Posterior cingulate gyrus (tissue), 11 donors: ENCODE data around the gene RNF25.
A peak's percentile ranks its signal among the peaks of the same experiment; 100 is the strongest.

Source experiments
- DNase-seq, 10 donors: peaks; one replicate each; pipeline versions ENCODE4 v3.0.0 to v3.0.0-alpha.2; 2020 to 2021; ENCODE audit warnings: mixed read lengths in 3 of 10
- intact Hi-C: fragments of 100-400 bp; cut with DNase I; formaldehyde crosslinking; loops from one replicate; pipeline ENCODE4 v1.15.1; 2023

The RNF25 gene

DNA sequence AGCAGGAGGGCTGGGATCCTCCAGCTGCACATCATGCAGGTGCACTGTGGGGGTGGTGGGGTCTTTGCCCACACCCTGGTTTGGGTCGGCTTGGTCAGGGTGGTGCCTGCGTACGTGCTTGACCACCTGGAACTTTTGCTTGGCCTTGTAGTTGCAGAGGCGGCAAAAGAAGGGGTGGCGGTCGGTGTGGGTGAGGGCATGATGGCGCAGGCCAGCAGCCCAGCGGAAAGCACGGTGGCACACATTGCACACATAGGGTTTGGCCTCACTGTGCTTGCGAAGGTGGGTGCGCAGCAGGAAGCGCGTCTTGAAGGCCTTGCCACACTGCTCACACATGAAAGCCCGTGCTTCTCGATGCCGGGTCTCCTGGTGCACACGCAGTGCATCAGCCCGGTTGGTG, 33.4 kb downstream of the RNF25 start:
- peak in 1 of 10 donors; percentile 44 for DNase-seq

DNA sequence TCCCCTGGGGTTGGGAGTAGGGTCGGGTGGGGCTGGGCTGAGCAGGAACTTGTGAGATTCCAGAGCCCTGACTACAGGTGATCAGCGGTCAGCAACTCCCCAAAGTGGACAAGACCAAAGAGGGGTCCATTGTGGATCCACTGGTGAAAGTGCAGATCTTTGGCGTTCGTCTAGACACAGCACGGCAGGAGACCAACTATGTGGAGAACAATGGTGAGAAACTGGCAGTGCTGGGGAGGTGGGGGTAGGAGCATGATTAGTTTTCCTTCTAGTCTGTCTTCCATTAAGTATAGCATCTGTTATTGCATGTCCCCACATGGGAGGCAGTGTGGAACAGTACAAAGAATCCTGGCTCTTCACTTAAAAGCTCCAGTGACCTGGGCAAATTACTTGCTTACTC, 36.1 kb downstream of the RNF25 start:
- intact Hi-C loops: no loop called here
- peak in 1 of 10 donors; percentile 18 for DNase-seq

More for the DNA sequence above, 33.4 kb downstream of the RNF25 start:
- intact Hi-C loops: no loop called here

GRCh38 chr2:218631837-218632236, 40.0 kb downstream of the RNF25 start:
- intact Hi-C loops: no loop called here
- no peak for DNase-seq

GRCh38 chr2:218627939-218628338, 43.9 kb downstream of the RNF25 start:
- DNase-seq: no peak
- intact Hi-C loops: no loop called here

- DNase-seq: no peak
- intact Hi-C loops: no loop called here
These were observed 45.4 kb downstream of the RNF25 start for GRCh38 chr2:218626369-218626768.

DNA sequence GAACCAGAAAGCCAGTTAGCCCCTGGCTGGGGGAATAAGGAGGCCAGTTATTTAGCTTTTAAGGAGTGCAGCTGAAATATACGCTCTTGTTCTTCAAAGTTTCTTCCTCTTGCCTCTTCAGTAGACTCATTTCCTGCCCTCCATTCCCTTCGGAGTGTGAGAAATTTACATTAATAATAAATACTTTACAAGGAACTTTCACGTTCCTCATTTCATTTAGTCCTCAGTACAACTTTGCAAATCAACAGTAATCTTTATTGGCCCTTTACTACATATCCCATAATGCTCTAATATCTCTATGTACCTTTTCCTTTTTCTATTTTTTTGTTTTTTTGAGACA, 48.5 kb downstream of the RNF25 start:
- intact Hi-C loops: no loop called here

GRCh38 chr2:218622606-218623365, 49.0 kb downstream of the RNF25 start:
- DNase-seq: peak in 1 of 10 donors; percentile 3
- intact Hi-C loops: no loop called here

More for the DNA sequence above, 48.5 kb downstream of the RNF25 start:
- no peak for DNase-seq

DNA sequence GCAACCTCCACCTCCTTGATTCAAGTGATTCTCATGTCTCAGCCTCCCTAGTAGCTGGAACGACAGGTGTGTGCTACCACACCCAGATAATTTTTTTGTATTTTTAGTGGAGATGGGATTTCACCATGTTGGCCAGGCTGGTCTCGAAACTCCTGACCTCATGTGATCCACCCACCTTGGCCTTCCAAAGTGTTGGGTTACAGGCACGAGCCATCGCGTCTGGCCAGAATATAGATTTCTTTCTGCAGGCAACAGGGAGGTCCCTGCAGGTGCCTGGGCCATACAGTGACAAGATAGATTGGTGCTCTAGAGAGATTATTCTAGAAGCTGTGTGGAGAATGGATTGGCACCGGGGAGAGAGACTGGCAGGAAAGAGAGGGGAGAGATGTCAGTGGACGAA, 50.8 kb downstream of the RNF25 start:
- peak in 1 of 10 donors; percentile 17 for DNase-seq
- intact Hi-C loops: no loop called here

GRCh38 chr2:218618102-218618860, 53.5 kb downstream of the RNF25 start:
- intact Hi-C loops: no loop called here
- no peak for DNase-seq

DNA sequence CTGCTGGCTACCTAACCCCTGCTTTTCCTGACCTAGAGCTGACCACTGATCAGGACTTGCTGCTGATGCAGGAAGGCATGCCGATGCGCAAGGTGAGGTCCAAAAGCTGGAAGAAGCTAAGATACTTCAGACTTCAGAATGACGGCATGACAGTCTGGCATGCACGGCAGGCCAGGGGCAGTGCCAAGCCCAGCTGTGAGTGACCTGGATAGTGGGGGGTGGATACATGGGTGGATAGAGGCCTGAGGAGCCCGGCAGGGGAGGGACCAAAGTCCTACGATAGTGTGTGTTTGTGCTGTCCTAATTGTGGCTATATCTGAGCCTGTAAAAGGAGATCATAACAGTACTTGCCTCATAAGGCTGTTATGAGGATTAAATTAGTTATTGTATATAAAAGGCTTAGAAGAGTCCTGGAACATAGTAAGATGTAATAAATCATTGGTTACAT, 55.9 kb downstream of the RNF25 start:
- DNase-seq: no peak
- intact Hi-C loops: no loop called here
